ENCODE results near the gene MUSTN1. TPM values are rescaled to one million over a fixed set of nuclear protein-coding genes. Genes with fewer than 3 reads are reported as not detected.

MUSTN1 gene
- total RNA-seq, 1 donor from 2014 or later, result 2.4 TPM

- no peak for DNase-seq (ENCODE audit: low spot score)
Observed at GRCh38 chr3:52836471-52836845, 1.6 kb upstream of the MUSTN1 start.

GRCh38 chr3:52835766-52836470, 1.1 kb upstream of the MUSTN1 start:
- no peak for DNase-seq (ENCODE audit: low spot score)

GRCh38 chr3:52833202-52833601, 1.6 kb downstream of the MUSTN1 start:
- no peak for DNase-seq (ENCODE audit: low spot score)

GRCh38 chr3:52831500-52832301, 3.1 kb downstream of the MUSTN1 start:
- no peak for DNase-seq (ENCODE audit: low spot score)

- DNase-seq (ENCODE audit: low spot score), result no peak
Observed at GRCh38 chr3:52830535-52831258, 4.1 kb downstream of the MUSTN1 start, which contains the start of gene ITIH4. ITIH4 (minus strand) TSS chr3:52830672; CDS start chr3:52830642, 30 bp downstream.

GRCh38 chr3:52829906-52830463, 4.8 kb downstream of the MUSTN1 start:
- no peak for DNase-seq (ENCODE audit: low spot score)

GRCh38 chr3:52829482-52829881, 5.3 kb downstream of the MUSTN1 start:
- DNase-seq (ENCODE audit: low spot score), result no peak

- DNase-seq (ENCODE audit: low spot score), result no peak
Observed at GRCh38 chr3:52827866-52828376, 6.9 kb downstream of the MUSTN1 start.

- no peak for DNase-seq (ENCODE audit: low spot score)
Observed at GRCh38 chr3:52827441-52827840, 7.4 kb downstream of the MUSTN1 start.

GRCh38 chr3:52824037-52824436, 10.8 kb downstream of the MUSTN1 start:
- DNase-seq (ENCODE audit: low spot score), result no peak

- no peak for DNase-seq (ENCODE audit: low spot score)
Observed at GRCh38 chr3:52822363-52822762, 12.5 kb downstream of the MUSTN1 start.

GRCh38 chr3:52820736-52821135, 14.1 kb downstream of the MUSTN1 start:
- no peak for DNase-seq (ENCODE audit: low spot score)

GRCh38 chr3:52819936-52820335, 14.9 kb downstream of the MUSTN1 start:
- no peak for DNase-seq (ENCODE audit: low spot score)

GRCh38 chr3:52817860-52818259, 17.0 kb downstream of the MUSTN1 start:
- DNase-seq (ENCODE audit: low spot score), result no peak

GRCh38 chr3:52817221-52817620, 17.6 kb downstream of the MUSTN1 start:
- no peak for DNase-seq (ENCODE audit: low spot score)

- no peak for DNase-seq (ENCODE audit: low spot score)
Observed at GRCh38 chr3:52816654-52817053, 18.2 kb downstream of the MUSTN1 start.

GRCh38 chr3:52816199-52816598, 18.6 kb downstream of the MUSTN1 start:
- no peak for DNase-seq (ENCODE audit: low spot score)

GRCh38 chr3:52813810-52814209, 21.0 kb downstream of the MUSTN1 start:
- no peak for DNase-seq (ENCODE audit: low spot score)

GRCh38 chr3:52811452-52812011, 23.3 kb downstream of the MUSTN1 start:
- no peak for DNase-seq (ENCODE audit: low spot score)

GRCh38 chr3:52810923-52811322, 23.9 kb downstream of the MUSTN1 start:
- DNase-seq (ENCODE audit: low spot score), result no peak

Data from mesenteric fat pad (tissue), 1 donor.